ENCODE data around the gene RNASE9. TPM values are rescaled to one million over a fixed set of nuclear protein-coding genes. Genes with fewer than 3 reads are reported as not detected.

RNASE9 gene
- total and polyA plus RNA-seq, 9 of the 15 experiments (the other 6 are each of a cell fraction or from before 2014, with no cell fraction given): not detected

DNA sequence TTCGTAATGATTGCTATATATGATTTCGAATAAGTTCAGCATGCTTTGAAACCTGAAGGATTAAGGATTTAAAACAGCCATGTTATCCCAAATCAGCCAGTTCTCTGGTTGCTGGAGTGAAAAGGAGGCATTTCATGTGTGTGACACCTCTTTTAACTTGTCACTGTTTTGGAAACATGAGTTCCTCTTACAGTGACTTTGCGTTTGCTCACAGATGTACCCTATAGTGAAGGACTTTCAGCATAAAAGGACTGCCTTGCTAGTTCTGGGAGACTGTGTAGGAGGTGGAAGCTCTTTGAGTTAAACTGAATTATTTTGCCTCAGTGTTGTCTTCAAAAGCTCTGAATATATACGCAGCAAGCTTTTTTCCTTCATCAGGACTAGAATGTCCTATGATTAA is 19.4 kb upstream of the RNASE9 start:
- in situ Hi-C loops (cut with MboI): no loop called here
- 63% methylated on average over 4 of the region's 4 CpGs for WGBS (ENCODE audit: insufficient coverage, low coverage, missing lambda C conversion rate)
- DNase-seq (ENCODE audit: extremely low read depth in 1 of 4, low spot score in 3 of 4) (peak in 1 of 4 experiments; percentile 28), FAIRE-seq (peak; percentile 49), ATAC-seq (peak; percentile 72)
- Histone ChIP-seq H3K9me3 (replicated peaks; ENCODE audit: control insufficient read depth, insufficient read depth, low read depth, low read length) (no peaks in the 10 kb centered on the region), H3K9me1 (ENCODE audit: control insufficient read depth, insufficient read depth, low read length) (no peaks in the 10 kb centered on the region), H3K4me1 (replicated peaks in 1 of 2; ENCODE audit: control insufficient read depth in 2 of 2, insufficient read depth in 2 of 2, low read length in 2 of 2) (peaks cover 8 to 25% of the 10 kb centered on the region in 2 experiments; a peak in 4 of 5 replicates), H3K79me2 (ENCODE audit: control insufficient read depth, insufficient read depth, low read length) (no peaks in the 10 kb centered on the region), H3K27ac (ENCODE audit: extremely low read depth, low read depth, low read length) (peak overlapping the region; percentile 42; the same call in 2 of the 3 replicates), H3K27me3 (ENCODE audit: control insufficient read depth in 2 of 2, insufficient read depth in 2 of 2, low read length in 2 of 2) (no peaks in the 10 kb centered on the region), H3K4me3 (no peak overlapping the region), H2AFZ (ENCODE audit: low read depth, low read length) (peak overlapping the region; percentile 71), H3K36me3 (ENCODE audit: control insufficient read depth, insufficient read depth, low read length) (no peaks in the 10 kb centered on the region), H3K4me2 (ENCODE audit: insufficient read depth, low read length) (no peak overlapping the region; the same call in 1 of the 2 replicates), H3K9ac (ENCODE audit: insufficient read depth in 1 of 2, low read depth in 2 of 2, low read length in 2 of 2) (no peak overlapping the region), H4K20me1 (replicated peaks; ENCODE audit: control insufficient read depth, insufficient read depth, low read length) (no peaks in the 10 kb centered on the region)
- intact Hi-C loops (cut with micrococcal nuclease): no loop called here
- no TSS peak for BruUV-seq (replicated peaks)
- ChIA-PET POLR2A (no interaction called here), CTCF (ENCODE audit: low intra/inter-chr PET ratio) (no interaction called here)
- TF ChIP-seq ARID1B (IDR thresholded peaks at IDR 0.05): no peak
- TF ChIP-seq ZNF316 (IDR thresholded peaks at IDR 0.05): peak; percentile 2; the same call in 1 of the 2 replicates
- TF ChIP-seq SIRT6 (IDR thresholded peaks at IDR 0.05; ENCODE audit: low read depth, low read length): no peak
- no peak for TF ChIP-seq TOE1 (IDR thresholded peaks at IDR 0.05; ENCODE audit: borderline replicate concordance)
- TF ChIP-seq TOE1 (CRISPR knock-in tag; IDR thresholded peaks at IDR 0.05; ENCODE audit: borderline replicate concordance, low read depth): no peak
- no peak for TF ChIP-seq SMAD3 (CRISPR knock-in tag; conservative IDR thresholded peaks at IDR 0.05)
- no peak for TF ChIP-seq USF1 (CRISPR knock-in tag; IDR thresholded peaks at IDR 0.05)
- no peak for TF ChIP-seq IFI16 (CRISPR knock-in tag; IDR thresholded peaks at IDR 0.05)
- TF ChIP-seq ZNF592 (IDR thresholded peaks at IDR 0.05): 0 out of 2 replicates have a peak, but pooled peaks have one; percentile 44
- no peak for TF ChIP-seq SMC3 (conservative IDR thresholded peaks at IDR 0.05; ENCODE audit: insufficient read depth, low read depth, low read length)
- no peak for TF ChIP-seq MNT (conservative IDR thresholded peaks at IDR 0.05)
- no peak for TF ChIP-seq TRIM28 (IDR thresholded peaks at IDR 0.05)
- peak; percentile 45; the same call in 1 of the 2 replicates for TF ChIP-seq NFE2 (IDR thresholded peaks at IDR 0.05; ENCODE audit: low read depth)
- TF ChIP-seq U2AF2 (optimal IDR thresholded peaks at IDR 0.05; ENCODE audit: low read depth, low read length): no peak
- TF ChIP-seq LARP7 (IDR thresholded peaks at IDR 0.05): no peak
- no peak for TF ChIP-seq SUPT5H (IDR thresholded peaks at IDR 0.05)
- TF ChIP-seq CAMTA2 (CRISPR knock-in tag; conservative IDR thresholded peaks at IDR 0.05): no peak
- TF ChIP-seq CHD1 (IDR thresholded peaks at IDR 0.05; ENCODE audit: low read length): no peak
- no peak for TF ChIP-seq HDAC1 (IDR thresholded peaks at IDR 0.05)
- no peak for TF ChIP-seq NFIX (CRISPR knock-in tag; IDR thresholded peaks at IDR 0.05; ENCODE audit: low read depth)
